ENCODE measurements around the gene PLAA.
"Not testable (repeated sequence)": the region's sequence is repeated elsewhere in the genome, so short reads cannot be mapped to it uniquely, and the experiment has no call there.

The PLAA gene

GRCh38 chr9:26935847-26936246 is 11.2 kb downstream of the PLAA start:
- DNase-seq (ENCODE audit: low read depth): no peak

GRCh38 chr9:26928902-26929495 is 18.0 kb downstream of the PLAA start:
- DNase-seq (ENCODE audit: low read depth): no peak

- DNase-seq (ENCODE audit: low read depth): no peak
Measured at GRCh38 chr9:26925609-26926008, 21.4 kb downstream of the PLAA start.

GRCh38 chr9:26919698-26920097 is 27.3 kb downstream of the PLAA start:
- DNase-seq (ENCODE audit: low read depth): no peak

- no peak for DNase-seq (ENCODE audit: low read depth)
Measured at GRCh38 chr9:26913138-26913668, 33.8 kb downstream of the PLAA start.

GRCh38 chr9:26904671-26905070 is 42.4 kb downstream of the PLAA start:
- no peak for DNase-seq (ENCODE audit: low read depth)

- no peak for DNase-seq (ENCODE audit: low read depth)
Measured at GRCh38 chr9:26904070-26904469, 43.0 kb downstream of the PLAA start.

- no peak for DNase-seq (ENCODE audit: low read depth)
Measured at GRCh38 chr9:26893030-26893676, 53.9 kb downstream of the PLAA start.

GRCh38 chr9:26892251-26893029 is 54.6 kb downstream of the PLAA start, which contains the start of gene CAAP1:
Gene CAAP1 (minus strand): TSS chr9:26892802. CDS start chr9:26892715, 87 bp downstream.
- peak; percentile 49 for DNase-seq (ENCODE audit: low read depth)

- DNase-seq (ENCODE audit: low read depth): no peak
Measured at GRCh38 chr9:26891726-26892125, 55.3 kb downstream of the PLAA start.

GRCh38 chr9:26888271-26888670 is 58.8 kb downstream of the PLAA start:
- no peak for DNase-seq (ENCODE audit: low read depth)

GRCh38 chr9:26882154-26882553 is 64.9 kb downstream of the PLAA start:
- no peak for DNase-seq (ENCODE audit: low read depth)

GRCh38 chr9:26880262-26880661 is 66.8 kb downstream of the PLAA start:
- DNase-seq (ENCODE audit: low read depth): no peak

GRCh38 chr9:26875155-26875554 is 71.9 kb downstream of the PLAA start:
- DNase-seq (ENCODE audit: low read depth): not testable (repeated sequence)

GRCh38 chr9:26870292-26870691 is 76.8 kb downstream of the PLAA start:
- no peak for DNase-seq (ENCODE audit: low read depth)

GRCh38 chr9:26863074-26863473 is 84.0 kb downstream of the PLAA start:
- DNase-seq (ENCODE audit: low read depth): no peak

GRCh38 chr9:26856413-26857032 is 90.5 kb downstream of the PLAA start:
- no peak for DNase-seq (ENCODE audit: low read depth)
